ENCODE results near the gene TUBG2.

The TUBG2 gene

GRCh38 chr17:42700586-42701289 is 41.7 kb downstream of the TUBG2 start:
- no peak for DNase-seq

- no peak for DNase-seq
These were observed 43.4 kb downstream of the TUBG2 start for GRCh38 chr17:42702446-42702845.

GRCh38 chr17:42704490-42704836 is 45.4 kb downstream of the TUBG2 start:
- DNase-seq, result no peak

GRCh38 chr17:42704837-42705494 is 45.9 kb downstream of the TUBG2 start:
- peak in 1 of 2 donors; percentile 53 for DNase-seq

- peak; percentile 43 to 59 for DNase-seq
These were observed 47.6 kb downstream of the TUBG2 start for GRCh38 chr17:42706732-42707131.

GRCh38 chr17:42708588-42708987 is 49.5 kb downstream of the TUBG2 start:
- no peak for DNase-seq

- DNase-seq, result no peak
These were observed 50.5 kb downstream of the TUBG2 start for GRCh38 chr17:42709561-42709960.
